ENCODE data around the gene PDZD2.
A peak's percentile ranks its signal among the peaks of the same experiment; 100 is the strongest.
"Not testable (repeated sequence)": the region's sequence is repeated elsewhere in the genome, so short reads cannot be mapped to it uniquely, and the experiment has no call there.

The PDZD2 gene

GRCh38 chr5:31639481-31640411, 815 bp downstream of the PDZD2 start:
- no peak for DNase-seq

- no peak for DNase-seq
Measured at GRCh38 chr5:31640573-31640972, 1.6 kb downstream of the PDZD2 start.

GRCh38 chr5:31641059-31641458, 2.1 kb downstream of the PDZD2 start:
- DNase-seq, result no peak

GRCh38 chr5:31641575-31641974, 2.6 kb downstream of the PDZD2 start:
- no peak for DNase-seq

GRCh38 chr5:31645420-31646081, 6.6 kb downstream of the PDZD2 start:
- peak; percentile 47 for DNase-seq

GRCh38 chr5:31648326-31648725, 9.4 kb downstream of the PDZD2 start:
- no peak for DNase-seq

- no peak for DNase-seq
Measured at GRCh38 chr5:31651241-31651640, 12.3 kb downstream of the PDZD2 start.

GRCh38 chr5:31655491-31655890, 16.6 kb downstream of the PDZD2 start:
- no peak for DNase-seq

- DNase-seq, result peak; percentile 5
Measured at GRCh38 chr5:31656806-31657205, 17.9 kb downstream of the PDZD2 start.

GRCh38 chr5:31657315-31657979, 18.5 kb downstream of the PDZD2 start:
- no peak for DNase-seq

GRCh38 chr5:31661257-31661656, 22.3 kb downstream of the PDZD2 start:
- DNase-seq, result no peak

GRCh38 chr5:31663519-31663918, 24.6 kb downstream of the PDZD2 start:
- no peak for DNase-seq

GRCh38 chr5:31664566-31664965, 25.6 kb downstream of the PDZD2 start:
- peak; percentile 13 for DNase-seq

GRCh38 chr5:31671339-31671741, 32.4 kb downstream of the PDZD2 start:
- DNase-seq, result no peak

- no peak for DNase-seq
Measured at GRCh38 chr5:31674371-31674951, 35.5 kb downstream of the PDZD2 start.

GRCh38 chr5:31675472-31675871, 36.5 kb downstream of the PDZD2 start:
- no peak for DNase-seq

GRCh38 chr5:31678180-31678579, 39.2 kb downstream of the PDZD2 start:
- no peak for DNase-seq

- DNase-seq, result no peak
Measured at GRCh38 chr5:31680528-31680927, 41.6 kb downstream of the PDZD2 start.

- no peak for DNase-seq
Measured at GRCh38 chr5:31682025-31682424, 43.1 kb downstream of the PDZD2 start.

- DNase-seq, result no peak
Measured at GRCh38 chr5:31682851-31683250, 43.9 kb downstream of the PDZD2 start.

- no peak for DNase-seq
Measured at GRCh38 chr5:31688515-31689092, 49.7 kb downstream of the PDZD2 start.

- DNase-seq, result not testable (repeated sequence)
Measured at GRCh38 chr5:31691408-31691807, 52.5 kb downstream of the PDZD2 start.
